Measurements from ENCODE around the gene SNX9.

GRCh38 chr6:157993076-157993475, 170.0 kb downstream of the SNX9 start:
- TF ChIP-seq CTCF (IDR thresholded peaks at IDR 0.05; ENCODE audit: low read length) (no peak), EZH2 (IDR thresholded peaks at IDR 0.05; ENCODE audit: borderline replicate concordance, low read length) (no peak)
